ENCODE data around the gene FBXO8. TPM values are rescaled to one million over a fixed set of nuclear protein-coding genes. Genes with fewer than 3 reads are reported as not detected.

FBXO8 gene
- total RNA-seq, 1 donor from 2014 or later = 28.4 TPM

GRCh38 chr4:174292473-174292872 lies 9.0 kb upstream of the FBXO8 start:
- H3K27me3 Mint-ChIP-seq (ENCODE audit: insufficient read depth, low read depth) = no peaks in the 10 kb centered on the region
- Histone ChIP-seq H4K20me1 (ENCODE audit: low read depth) (no peaks in the 10 kb centered on the region), H3K9me3 (ENCODE audit: low read depth) (peaks cover 9% of the 10 kb centered on the region), H3K36me3 (peaks cover 20% of the 10 kb centered on the region), H3K9ac (no peak overlapping the region), H3K4me1 (no peaks in the 10 kb centered on the region), H3K27me3 (no peaks in the 10 kb centered on the region), H3K79me2 (ENCODE audit: low read depth) (peaks cover 80% of the 10 kb centered on the region), H3K27ac (no peak overlapping the region), H3F3A (ENCODE audit: low read depth) (no peaks in the 10 kb centered on the region), H3K4me3 (no peak overlapping the region), H2AFZ (replicated peaks) (no peak overlapping the region), H3K4me2 (no peak overlapping the region)
- peaks cover 46% of the 10 kb centered on the region for H3K9me3 Mint-ChIP-seq
- H3K27ac Mint-ChIP-seq = no peak overlapping the region
- no peak overlapping the region for H3K4me3 Mint-ChIP-seq
- DNase-seq (ENCODE audit: low spot score) = no peak
- H3K4me1 Mint-ChIP-seq = no peaks in the 10 kb centered on the region
- peaks cover 47% of the 10 kb centered on the region for H3K36me3 Mint-ChIP-seq
- TF ChIP-seq CTCF (IDR thresholded peaks at IDR 0.05) = no peak
- no peak for TF ChIP-seq EZH2phosphoT487 (IDR thresholded peaks at IDR 0.05)
- no peak for TF ChIP-seq EZH2 (IDR thresholded peaks at IDR 0.05)

DNA sequence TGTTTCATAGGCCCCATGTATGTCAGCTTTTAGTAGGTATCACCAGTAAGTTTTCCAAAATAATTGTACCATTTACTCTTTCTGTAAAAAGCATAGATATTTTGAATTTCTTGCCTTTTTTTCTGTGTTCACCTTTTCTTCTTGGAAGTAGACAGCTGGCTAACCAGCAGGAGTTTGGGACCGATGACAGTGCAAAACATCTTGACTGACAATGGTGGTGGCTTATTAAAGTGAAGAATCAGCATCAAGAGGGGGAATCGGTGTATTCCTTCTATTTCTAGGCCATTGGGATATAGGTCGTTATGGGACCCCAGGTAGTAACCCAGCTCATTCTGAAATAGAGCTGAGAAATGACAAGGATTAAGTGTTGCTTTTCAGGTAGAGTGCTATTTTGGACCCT lies 3.4 kb upstream of the FBXO8 start:
- Mint-ChIP-seq H3K36me3 (peaks cover 14% of the 10 kb centered on the region), H3K9me3 (peaks cover 13% of the 10 kb centered on the region), H3K4me3 (no peak overlapping the region), H3K4me1 (peaks cover 17% of the 10 kb centered on the region), H3K27me3 (ENCODE audit: insufficient read depth, low read depth) (peaks cover 2% of the 10 kb centered on the region), H3K27ac (no peak overlapping the region)
- no peaks in the 10 kb centered on the region for H4K20me1 ChIP-seq (ENCODE audit: low read depth)
- H3K4me3 ChIP-seq = no peak overlapping the region
- peaks cover under 1% of the 10 kb centered on the region for H3K9me3 ChIP-seq (ENCODE audit: low read depth)
- H3K27ac ChIP-seq = no peak overlapping the region
- H3K27me3 ChIP-seq = no peaks in the 10 kb centered on the region
- no peak overlapping the region for H2AFZ ChIP-seq (replicated peaks)
- no peaks in the 10 kb centered on the region for H3K36me3 ChIP-seq
- H3K4me1 ChIP-seq = peaks cover 18% of the 10 kb centered on the region
- no peak for TF ChIP-seq EZH2phosphoT487 (IDR thresholded peaks at IDR 0.05)
- no peak for TF ChIP-seq EZH2 (IDR thresholded peaks at IDR 0.05)
- TF ChIP-seq CTCF (IDR thresholded peaks at IDR 0.05) = no peak
- peaks cover 88% of the 10 kb centered on the region for H3K79me2 ChIP-seq (ENCODE audit: low read depth)
- no peak for DNase-seq (ENCODE audit: low spot score)
- no peak overlapping the region for H3K4me2 ChIP-seq
- peaks cover 13% of the 10 kb centered on the region for H3F3A ChIP-seq (ENCODE audit: low read depth)
- H3K9ac ChIP-seq = no peak overlapping the region

DNA sequence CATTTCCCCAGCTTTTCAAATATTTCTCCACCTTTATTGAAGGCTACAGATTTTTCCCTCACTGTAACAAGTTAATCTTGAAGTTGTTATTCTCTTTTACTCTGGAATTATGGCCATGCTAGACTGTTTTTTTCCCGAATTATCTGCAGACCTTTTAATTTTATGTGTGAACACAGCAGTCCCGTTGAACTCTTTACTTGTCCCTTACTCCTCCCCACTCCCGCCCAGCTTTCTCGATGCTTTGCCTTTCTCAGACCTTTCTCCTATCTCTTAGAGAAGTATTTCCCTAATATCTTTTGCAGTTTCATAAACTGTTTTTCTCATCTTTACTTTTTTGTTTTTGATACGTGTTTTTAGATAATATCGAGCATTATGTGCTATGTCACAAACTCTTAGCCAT lies 1.0 kb upstream of the FBXO8 start:
- peak overlapping the region; percentile 99 for H2AFZ ChIP-seq (replicated peaks)
- H3K4me3 ChIP-seq = peak overlapping the region; percentile 81
- no peaks in the 10 kb centered on the region for H3K27me3 ChIP-seq
- peaks cover 19% of the 10 kb centered on the region for H3K4me1 ChIP-seq
- H3K9ac ChIP-seq = peak overlapping the region; percentile 99
- peak overlapping the region; percentile 84 for H3K4me2 ChIP-seq
- Mint-ChIP-seq H3K27me3 (ENCODE audit: insufficient read depth, low read depth) (peaks cover 2% of the 10 kb centered on the region), H3K27ac (peak overlapping the region; percentile 100), H3K4me3 (peak overlapping the region; percentile 100), H3K9me3 (no peaks in the 10 kb centered on the region), H3K4me1 (peaks cover 18% of the 10 kb centered on the region), H3K36me3 (peaks cover 13% of the 10 kb centered on the region)
- no peaks in the 10 kb centered on the region for H3K36me3 ChIP-seq
- H4K20me1 ChIP-seq (ENCODE audit: low read depth) = no peaks in the 10 kb centered on the region
- TF ChIP-seq EZH2 (IDR thresholded peaks at IDR 0.05) = no peak
- peaks cover 79% of the 10 kb centered on the region for H3K79me2 ChIP-seq (ENCODE audit: low read depth)
- H3F3A ChIP-seq (ENCODE audit: low read depth) = peaks cover 13% of the 10 kb centered on the region
- DNase-seq (ENCODE audit: low spot score) = peak; percentile 6
- no peaks in the 10 kb centered on the region for H3K9me3 ChIP-seq (ENCODE audit: low read depth)
- H3K27ac ChIP-seq = no peak overlapping the region

DNA sequence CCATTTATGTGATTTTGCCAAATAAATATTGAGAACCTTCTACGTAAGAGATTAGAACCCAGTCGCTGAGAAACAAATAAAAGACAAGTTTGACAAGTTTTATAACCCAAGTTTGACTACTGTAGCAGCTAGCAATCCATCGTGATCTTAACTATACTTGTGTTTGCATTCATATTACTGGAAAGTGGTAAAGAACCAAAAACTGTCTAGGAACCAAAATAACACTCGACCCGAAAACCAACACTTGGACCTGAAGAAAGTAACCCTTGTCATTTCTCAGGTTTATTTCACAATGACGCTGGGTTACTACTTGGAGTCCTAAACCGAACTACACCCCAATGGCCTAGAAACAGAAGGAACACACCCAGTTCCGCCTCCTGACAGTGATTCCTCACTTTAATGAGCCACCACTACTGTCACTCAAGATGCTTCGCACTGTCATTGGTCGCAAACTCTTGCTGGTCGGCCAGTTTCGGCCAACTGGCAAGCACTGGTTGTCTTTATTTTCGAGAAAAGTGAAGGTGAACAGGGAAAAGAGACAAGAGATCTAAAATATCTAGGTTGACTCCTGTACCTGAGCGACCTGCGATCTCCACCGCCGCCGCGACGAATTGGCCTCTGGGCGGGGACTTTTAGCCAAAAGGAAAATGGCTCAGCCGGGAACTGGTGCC lies 496 bp downstream of the FBXO8 start:
- peak overlapping the region; percentile 100 for H3K27ac Mint-ChIP-seq
- peaks cover 18% of the 10 kb centered on the region for H3K4me1 Mint-ChIP-seq
- TF ChIP-seq CTCF (IDR thresholded peaks at IDR 0.05) = no peak
- no peak for TF ChIP-seq EZH2 (IDR thresholded peaks at IDR 0.05)
- no peak for TF ChIP-seq EZH2phosphoT487 (IDR thresholded peaks at IDR 0.05)
- H4K20me1 ChIP-seq (ENCODE audit: low read depth) = no peaks in the 10 kb centered on the region
- H3K27me3 ChIP-seq = no peaks in the 10 kb centered on the region
- H3K4me2 ChIP-seq = peak overlapping the region; percentile 84
- no peaks in the 10 kb centered on the region for H3K36me3 ChIP-seq
- H3K79me2 ChIP-seq (ENCODE audit: low read depth) = peaks cover 70% of the 10 kb centered on the region
- H2AFZ ChIP-seq (replicated peaks) = peak overlapping the region; percentile 99
- peaks cover 13% of the 10 kb centered on the region for H3F3A ChIP-seq (ENCODE audit: low read depth)
- H3K4me3 Mint-ChIP-seq = peak overlapping the region; percentile 100
- H3K9ac ChIP-seq = peak overlapping the region; percentile 99
- peaks cover 11% of the 10 kb centered on the region for H3K36me3 Mint-ChIP-seq
- peak overlapping the region; percentile 99 for H3K27ac ChIP-seq
- H3K9me3 ChIP-seq (ENCODE audit: low read depth) = no peaks in the 10 kb centered on the region
- DNase-seq (ENCODE audit: low spot score) = peak; percentile 90
- no peaks in the 10 kb centered on the region for H3K9me3 Mint-ChIP-seq
- H3K27me3 Mint-ChIP-seq (ENCODE audit: insufficient read depth, low read depth) = peaks cover 2% of the 10 kb centered on the region
- H3K4me1 ChIP-seq = peaks cover 19% of the 10 kb centered on the region
- H3K4me3 ChIP-seq = peak overlapping the region; percentile 81
